ENCODE measurements around the gene C3orf80. TPM values are rescaled to one million over a fixed set of nuclear protein-coding genes. Genes with fewer than 3 reads are reported as not detected.

C3orf80 gene
- total RNA-seq, 1 donor from 2014 or later = not detected

- Histone ChIP-seq H3K79me2 (ENCODE audit: low read depth) (no peaks in the 10 kb centered on the region), H3F3A (ENCODE audit: low read depth) (no peaks in the 10 kb centered on the region), H3K36me3 (no peaks in the 10 kb centered on the region), H3K4me3 (no peak overlapping the region), H3K9me3 (ENCODE audit: low read depth) (no peaks in the 10 kb centered on the region), H3K27me3 (no peaks in the 10 kb centered on the region), H3K4me2 (no peak overlapping the region), H2AFZ (replicated peaks) (no peak overlapping the region), H4K20me1 (ENCODE audit: low read depth) (no peaks in the 10 kb centered on the region), H3K9ac (no peak overlapping the region), H3K27ac (no peak overlapping the region), H3K4me1 (no peaks in the 10 kb centered on the region)
- peaks cover 3% of the 10 kb centered on the region for H3K9me3 Mint-ChIP-seq
- H3K4me3 Mint-ChIP-seq = no peak overlapping the region
- H3K27ac Mint-ChIP-seq = no peak overlapping the region
- no peaks in the 10 kb centered on the region for H3K4me1 Mint-ChIP-seq
- no peaks in the 10 kb centered on the region for H3K36me3 Mint-ChIP-seq
- H3K27me3 Mint-ChIP-seq (ENCODE audit: insufficient read depth, low read depth) = no peaks in the 10 kb centered on the region
- no peak for TF ChIP-seq CTCF (IDR thresholded peaks at IDR 0.05)
- TF ChIP-seq EZH2 (IDR thresholded peaks at IDR 0.05) = no peak
- TF ChIP-seq EZH2phosphoT487 (IDR thresholded peaks at IDR 0.05) = no peak
- DNase-seq (ENCODE audit: low spot score) = no peak
Observed at GRCh38 chr3:160195106-160195505, 30.1 kb upstream of the C3orf80 start.

GRCh38 chr3:160196511-160197104 is 28.6 kb upstream of the C3orf80 start:
- Histone ChIP-seq H4K20me1 (ENCODE audit: low read depth) (no peaks in the 10 kb centered on the region), H3K4me2 (no peak overlapping the region), H3K4me3 (no peak overlapping the region), H3K9ac (no peak overlapping the region), H3K4me1 (no peaks in the 10 kb centered on the region), H2AFZ (replicated peaks) (peak overlapping the region; percentile 51), H3K27me3 (no peaks in the 10 kb centered on the region), H3K9me3 (ENCODE audit: low read depth) (no peaks in the 10 kb centered on the region), H3K79me2 (ENCODE audit: low read depth) (no peaks in the 10 kb centered on the region), H3K36me3 (no peaks in the 10 kb centered on the region), H3K27ac (no peak overlapping the region), H3F3A (ENCODE audit: low read depth) (no peaks in the 10 kb centered on the region)
- no peak overlapping the region for H3K4me3 Mint-ChIP-seq
- H3K27ac Mint-ChIP-seq = no peak overlapping the region
- H3K27me3 Mint-ChIP-seq (ENCODE audit: insufficient read depth, low read depth) = no peaks in the 10 kb centered on the region
- H3K4me1 Mint-ChIP-seq = no peaks in the 10 kb centered on the region
- TF ChIP-seq EZH2phosphoT487 (IDR thresholded peaks at IDR 0.05) = no peak
- no peak for TF ChIP-seq EZH2 (IDR thresholded peaks at IDR 0.05)
- no peak for TF ChIP-seq CTCF (IDR thresholded peaks at IDR 0.05)
- no peaks in the 10 kb centered on the region for H3K36me3 Mint-ChIP-seq
- H3K9me3 Mint-ChIP-seq = no peaks in the 10 kb centered on the region
- peak; percentile 6 for DNase-seq (ENCODE audit: low spot score)

DNA sequence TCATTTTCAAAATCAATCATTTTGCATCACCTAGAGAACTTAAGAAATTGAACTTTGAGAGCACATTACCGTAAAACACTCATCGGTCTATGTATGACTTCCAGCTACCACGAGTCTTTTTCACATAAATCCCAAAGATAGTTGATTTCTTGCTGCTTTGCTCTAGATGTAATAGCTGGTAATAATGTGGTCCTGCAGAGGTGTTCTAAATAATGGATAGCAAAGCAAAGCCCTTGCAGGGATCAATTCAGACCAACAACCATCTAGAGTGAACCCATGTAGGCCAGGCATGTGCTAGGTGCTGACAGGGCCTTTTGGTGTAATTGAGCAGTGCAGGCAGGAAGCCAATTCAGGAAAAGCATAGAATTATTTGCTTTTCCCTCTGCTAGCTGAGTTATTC is 26.1 kb upstream of the C3orf80 start:
- Histone ChIP-seq H3K27me3 (no peaks in the 10 kb centered on the region), H3K4me3 (no peak overlapping the region), H3K79me2 (ENCODE audit: low read depth) (no peaks in the 10 kb centered on the region), H3K36me3 (no peaks in the 10 kb centered on the region), H2AFZ (replicated peaks) (no peak overlapping the region), H3K27ac (no peak overlapping the region), H3K4me2 (no peak overlapping the region), H4K20me1 (ENCODE audit: low read depth) (no peaks in the 10 kb centered on the region), H3K4me1 (no peaks in the 10 kb centered on the region), H3K9me3 (ENCODE audit: low read depth) (no peaks in the 10 kb centered on the region), H3K9ac (no peak overlapping the region), H3F3A (ENCODE audit: low read depth) (no peaks in the 10 kb centered on the region)
- no peak overlapping the region for H3K27ac Mint-ChIP-seq
- no peaks in the 10 kb centered on the region for H3K36me3 Mint-ChIP-seq
- TF ChIP-seq EZH2 (IDR thresholded peaks at IDR 0.05) (no peak), CTCF (IDR thresholded peaks at IDR 0.05) (no peak), EZH2phosphoT487 (IDR thresholded peaks at IDR 0.05) (no peak)
- no peak overlapping the region for H3K4me3 Mint-ChIP-seq
- H3K9me3 Mint-ChIP-seq = no peaks in the 10 kb centered on the region
- H3K4me1 Mint-ChIP-seq = no peaks in the 10 kb centered on the region
- peaks cover 3% of the 10 kb centered on the region for H3K27me3 Mint-ChIP-seq (ENCODE audit: insufficient read depth, low read depth)
- no peak for DNase-seq (ENCODE audit: low spot score)

Measured in neural progenitor cell (in vitro differentiated cells).